Activated CD4-positive, alpha-beta T cell treated with anti-CD3 and anti-CD28 coated beads, Interleukin-2, Interleukin-4, amounts not matched to agents 100 ng/mL and 50 ng/mL, durations not matched to agents 16 hours and 8 hours (primary cell): ENCODE results near the gene CXCL1.

Experiments
- DNase-seq: peaks from one replicate; pipeline ENCODE4 v3.0.0-alpha.2; 2020; ENCODE audit warnings: low spot score

The CXCL1 gene

DNA sequence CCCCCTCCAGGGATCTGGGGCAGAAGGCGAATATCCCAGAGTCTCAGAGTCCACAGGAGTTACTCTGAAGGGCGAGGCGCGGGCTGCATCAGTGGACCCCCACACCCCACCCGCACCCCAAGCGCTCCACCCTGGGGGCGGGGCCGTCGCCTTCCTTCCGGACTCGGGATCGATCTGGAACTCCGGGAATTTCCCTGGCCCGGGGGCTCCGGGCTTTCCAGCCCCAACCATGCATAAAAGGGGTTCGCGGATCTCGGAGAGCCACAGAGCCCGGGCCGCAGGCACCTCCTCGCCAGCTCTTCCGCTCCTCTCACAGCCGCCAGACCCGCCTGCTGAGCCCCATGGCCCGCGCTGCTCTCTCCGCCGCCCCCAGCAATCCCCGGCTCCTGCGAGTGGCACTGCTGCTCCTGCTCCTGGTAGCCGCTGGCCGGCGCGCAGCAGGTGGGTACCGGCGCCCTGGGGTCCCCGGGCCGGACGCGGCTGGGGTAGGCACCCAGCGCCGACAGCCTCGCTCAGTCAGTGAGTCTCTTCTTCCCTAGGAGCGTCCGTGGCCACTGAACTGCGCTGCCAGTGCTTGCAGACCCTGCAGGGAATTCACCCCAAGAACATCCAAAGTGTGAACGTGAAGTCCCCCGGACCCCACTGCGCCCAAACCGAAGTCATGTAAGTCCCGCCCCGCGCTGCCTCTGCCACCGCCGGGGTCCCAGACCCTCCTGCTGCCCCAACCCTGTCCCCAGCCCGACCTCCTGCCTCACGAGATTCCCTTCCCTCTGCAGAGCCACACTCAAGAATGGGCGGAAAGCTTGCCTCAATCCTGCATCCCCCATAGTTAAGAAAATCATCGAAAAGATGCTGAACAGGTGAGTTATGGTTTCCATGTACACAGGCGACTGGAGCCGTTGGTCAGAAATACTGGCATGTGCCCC, at the start of gene CXCL1:
CXCL1 (plus strand) TSS at position 264 of the 926 bp plus-strand sequence; CDS start at position 342, 78 bp downstream.
- DNase-seq, result no peak

DNA sequence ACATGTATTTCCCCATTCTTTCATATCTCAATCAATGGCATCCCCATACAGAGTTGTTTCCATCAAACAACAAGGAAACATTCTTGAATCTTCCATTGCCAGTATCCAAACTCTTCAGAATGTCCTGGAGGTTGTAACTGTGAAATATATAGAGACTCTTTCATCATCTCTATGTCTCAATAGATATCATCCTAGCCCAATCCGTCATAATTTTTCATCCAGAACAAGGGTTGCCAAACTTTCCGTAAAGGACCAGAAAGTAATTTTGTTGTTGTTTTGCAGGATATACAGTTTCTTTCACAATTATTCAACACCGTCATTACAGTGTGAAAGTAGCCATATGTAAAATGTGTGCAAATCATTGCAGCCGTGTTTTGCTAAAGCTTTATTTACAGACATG, 47.9 kb upstream of the CXCL1 start:
- no peak for DNase-seq

DNA sequence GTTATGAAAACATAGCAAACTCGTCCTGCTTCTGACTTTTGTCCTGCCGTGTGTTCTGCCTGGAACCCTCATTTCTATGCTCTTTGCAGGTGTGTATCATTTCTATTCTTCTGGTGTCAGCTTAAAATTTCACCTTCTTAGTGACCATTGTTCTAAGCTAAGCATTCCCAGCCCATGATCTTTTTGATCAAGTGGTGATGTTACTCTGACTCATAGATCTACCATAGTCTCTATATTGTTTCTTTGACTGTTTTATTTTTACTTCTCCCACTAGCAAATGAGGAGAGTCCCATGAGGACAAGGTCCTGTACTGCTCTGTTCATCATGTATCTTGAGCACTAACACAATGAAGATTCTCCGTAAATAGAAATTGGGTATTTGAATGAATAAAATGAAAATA, 46.8 kb upstream of the CXCL1 start:
- DNase-seq, result no peak

GRCh38 chr4:73822812-73823504, 46.2 kb upstream of the CXCL1 start:
- DNase-seq, result no peak

DNA sequence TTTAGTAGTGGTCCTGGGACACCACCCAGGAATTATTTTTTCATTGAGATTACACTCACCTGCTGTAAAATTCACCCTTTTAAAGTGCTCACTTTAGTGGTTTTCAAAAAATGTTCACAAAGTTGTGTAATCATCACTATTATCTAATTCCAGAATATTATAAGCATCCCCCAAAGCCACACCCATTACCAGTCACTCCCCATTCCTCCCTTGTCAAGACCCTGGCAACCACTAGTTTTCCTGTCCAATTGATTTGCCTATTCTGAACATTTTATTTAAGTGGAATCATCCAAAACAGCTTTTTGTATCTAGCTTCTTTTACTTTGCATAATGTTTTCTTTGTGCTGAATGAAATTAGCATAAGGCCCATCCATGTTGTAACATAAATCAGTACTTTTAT, 45.4 kb upstream of the CXCL1 start:
- DNase-seq, result no peak

DNA sequence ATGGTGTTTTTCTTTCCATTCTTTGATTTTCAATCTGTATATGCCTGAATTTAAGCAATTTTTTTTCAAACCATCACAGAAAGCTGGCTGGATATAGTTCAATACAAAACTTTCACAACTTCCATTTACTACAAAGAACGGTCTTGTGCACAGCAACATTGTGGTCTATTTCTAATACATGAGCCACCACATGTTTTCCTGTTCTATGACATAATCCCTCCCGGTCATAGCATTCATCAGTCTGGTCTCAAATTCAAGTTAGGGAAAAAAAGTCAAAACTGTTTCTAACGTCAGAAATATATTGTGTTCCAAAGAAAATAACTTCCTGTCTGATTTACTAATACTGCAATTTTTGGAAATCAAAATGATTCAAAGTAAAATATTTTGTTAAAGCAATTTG, 40.2 kb upstream of the CXCL1 start:
- DNase-seq, result no peak

GRCh38 chr4:73831569-73831968, 37.6 kb upstream of the CXCL1 start:
- no peak for DNase-seq

- no peak for DNase-seq
Observed at GRCh38 chr4:73832651-73833237, 36.4 kb upstream of the CXCL1 start.

GRCh38 chr4:73836373-73837279, 32.6 kb upstream of the CXCL1 start, which contains the start of gene CXCL6:
Gene CXCL6, plus strand, starts transcription at chr4:73836678. Its CDS starts 73 bp downstream, at chr4:73836751.
- DNase-seq, result no peak

- DNase-seq, result no peak
Observed at GRCh38 chr4:73839071-73839470, 30.1 kb upstream of the CXCL1 start.

- no peak for DNase-seq
Observed at GRCh38 chr4:73839715-73840114, 29.5 kb upstream of the CXCL1 start.

- DNase-seq, result no peak
Observed at GRCh38 chr4:73841243-73841925, 27.8 kb upstream of the CXCL1 start.

DNA sequence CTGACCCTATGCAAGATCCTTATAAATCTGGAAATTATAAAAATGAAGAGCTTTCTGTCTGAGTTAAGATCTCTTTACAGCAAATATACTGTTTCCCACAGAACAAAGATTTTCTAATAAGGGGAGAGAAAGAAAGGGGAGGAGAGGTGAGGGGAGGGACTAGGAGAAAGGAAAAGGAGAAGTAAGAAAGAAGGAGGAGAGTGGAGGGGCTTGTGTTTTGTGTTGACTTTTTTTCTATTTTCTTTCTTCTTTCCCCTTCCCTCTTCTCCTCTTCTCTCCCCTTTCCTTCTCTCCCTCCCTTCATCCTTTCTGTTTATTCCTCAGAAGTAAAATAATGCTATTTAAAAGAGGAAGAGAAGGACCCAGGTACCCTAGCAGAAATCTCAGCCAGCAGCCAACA, 26.5 kb upstream of the CXCL1 start:
- no peak for DNase-seq

DNA sequence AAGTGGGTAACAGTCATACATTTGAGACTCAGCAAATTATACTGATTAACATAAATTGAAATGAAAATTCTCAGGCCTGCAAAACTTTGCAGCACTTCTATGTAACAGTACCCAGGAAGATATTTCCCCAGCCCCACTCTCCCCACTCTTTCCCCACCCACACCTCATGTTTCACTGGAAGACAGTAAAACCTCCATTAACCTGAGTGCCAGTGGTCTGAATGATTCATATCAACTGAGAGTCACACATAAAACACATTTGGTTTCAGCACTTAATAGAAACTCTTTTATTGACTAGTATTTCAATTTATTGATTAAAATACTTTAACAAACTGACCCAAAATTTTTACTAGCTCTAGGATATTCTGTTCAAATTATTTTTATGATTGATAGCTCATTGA, 25.8 kb upstream of the CXCL1 start:
- no peak for DNase-seq

GRCh38 chr4:73844345-73844744, 24.8 kb upstream of the CXCL1 start:
- DNase-seq, result no peak

GRCh38 chr4:73844806-73845205, 24.4 kb upstream of the CXCL1 start:
- DNase-seq, result no peak

GRCh38 chr4:73847526-73848182, 21.5 kb upstream of the CXCL1 start:
- DNase-seq, result no peak

- DNase-seq, result no peak
Observed at GRCh38 chr4:73848183-73848777, 20.9 kb upstream of the CXCL1 start.

- DNase-seq, result no peak
Observed at GRCh38 chr4:73850261-73850970, 18.8 kb upstream of the CXCL1 start.

DNA sequence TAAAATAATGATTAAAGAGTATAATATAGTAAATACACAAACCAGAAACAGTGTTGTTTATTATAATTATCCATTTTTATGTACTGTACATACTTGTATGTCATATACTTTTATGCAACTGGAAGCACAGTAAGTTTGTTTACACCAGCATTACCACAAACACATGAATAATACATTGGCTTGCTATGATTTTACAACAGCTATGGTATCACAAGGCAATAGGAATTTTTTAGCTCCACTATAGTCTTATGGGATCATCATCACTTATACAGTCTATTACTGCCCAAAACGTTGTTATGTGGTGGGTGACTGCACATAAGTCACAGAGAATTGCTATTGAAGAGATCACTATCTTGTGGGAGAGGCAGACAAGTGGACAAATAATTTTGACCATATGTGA, 17.9 kb upstream of the CXCL1 start:
- no peak for DNase-seq
